H9 (cell line): ENCODE results near the gene DERA. TPM values are rescaled to one million over a fixed set of nuclear protein-coding genes. Genes with fewer than 3 reads are reported as not detected.

Experiments used
- DNase-seq: peaks from one replicate; pipeline ENCODE4 v3.0.0-alpha.2; 2017
- H2AFZ ChIP-seq: one replicate; pipeline ENCODE4 v1.6.1; 2013; ENCODE audit warnings: mild to moderate bottlenecking, low read length, control low read depth, moderate library complexity
- H2AK5ac ChIP-seq: 2 replicates; pipeline ENCODE4 v1.6.1; 2013; ENCODE audit warnings: low read length, control low read depth, mixed read lengths; ENCODE audit not compliant: insufficient read length
- H2BK120ac ChIP-seq: one replicate; pipeline ENCODE4 v1.6.1; 2013; ENCODE audit warnings: low read depth, mild to moderate bottlenecking, low read length, control low read depth, inconsistent platforms; ENCODE audit not compliant: poor library complexity, severe bottlenecking
- H2BK12ac ChIP-seq: 2 replicates; pipeline ENCODE4 v1.6.1; 2013; ENCODE audit warnings: low read length, control low read depth, mixed read lengths, low read depth; ENCODE audit not compliant: insufficient read length
- H2BK15ac ChIP-seq: 2 replicates; pipeline ENCODE4 v1.6.1; 2013; ENCODE audit warnings: low read depth, low read length, control low read depth
- H2BK20ac ChIP-seq: one replicate; pipeline ENCODE4 v1.6.1; 2013; ENCODE audit warnings: low read depth, mild to moderate bottlenecking, low read length, control low read depth, inconsistent platforms; ENCODE audit not compliant: poor library complexity, severe bottlenecking
- H2BK5ac ChIP-seq: 2 replicates; pipeline ENCODE4 v1.6.1; 2013; ENCODE audit warnings: low read length, control low read depth, mixed read lengths; ENCODE audit not compliant: insufficient read length
- H3K14ac ChIP-seq: 2 replicates; pipeline ENCODE4 v1.6.1; 2013; ENCODE audit warnings: low read length, control low read depth; ENCODE audit not compliant: insufficient read depth
- H3K18ac ChIP-seq: 2 replicates; pipeline ENCODE4 v1.6.1; 2013; ENCODE audit warnings: low read depth, mild to moderate bottlenecking, mixed read lengths, low read length, control low read depth; ENCODE audit not compliant: insufficient read length
- H3K23ac ChIP-seq: 2 replicates; pipeline ENCODE4 v1.6.1; 2013; ENCODE audit warnings: low read length, control low read depth, mixed read lengths, low read depth; ENCODE audit not compliant: insufficient read length
- H3K23me2 ChIP-seq: 2 replicates; pipeline ENCODE4 v1.6.1; 2013; ENCODE audit warnings: low read depth, mild to moderate bottlenecking, mixed read lengths, low read length, control low read depth; ENCODE audit not compliant: insufficient read length, poor library complexity, severe bottlenecking
- H3K27ac ChIP-seq: 2 replicates; pipeline ENCODE4 v1.5.1; 2013; ENCODE audit warnings: low read length, control low read depth, mixed read lengths, low read depth; ENCODE audit not compliant: insufficient read length
- H3K27me3 ChIP-seq: 2 replicates; pipeline ENCODE4 v1.6.1; 2013; ENCODE audit warnings: low read length, control low read depth, inconsistent platforms; ENCODE audit not compliant: insufficient read depth
- H3K4ac ChIP-seq: 2 replicates; pipeline ENCODE4 v1.6.1; 2013; ENCODE audit warnings: low read depth, mild to moderate bottlenecking, control low read depth, inconsistent platforms, low read length, moderate library complexity
- H3K4me1 ChIP-seq: 2 replicates; pipeline ENCODE4 v1.6.1; 2013; ENCODE audit warnings: low read length, control low read depth, inconsistent platforms; ENCODE audit not compliant: insufficient read depth
- H3K4me2 ChIP-seq: 2 replicates; pipeline ENCODE4 v1.6.1; 2013; ENCODE audit warnings: low read length, control low read depth, mixed read lengths; ENCODE audit not compliant: insufficient read length, insufficient read depth
- H3K56ac ChIP-seq: 2 replicates; pipeline ENCODE4 v1.6.1; 2013; ENCODE audit warnings: low read depth, mild to moderate bottlenecking, mixed read lengths, low read length, control low read depth; ENCODE audit not compliant: insufficient read length
- H3K79me1 ChIP-seq: 2 replicates; pipeline ENCODE4 v1.6.1; 2013; ENCODE audit warnings: low read depth, mild to moderate bottlenecking, moderate library complexity, low read length, control low read depth, inconsistent platforms; ENCODE audit not compliant: insufficient read depth, poor library complexity, severe bottlenecking
- H3K79me2 ChIP-seq: 2 replicates; pipeline ENCODE4 v1.6.1; 2013; ENCODE audit warnings: low read length, control low read depth, inconsistent platforms; ENCODE audit not compliant: insufficient read depth
- H3K9ac ChIP-seq: 2 replicates; pipeline ENCODE4 v1.6.1; 2013; ENCODE audit warnings: low read length, control low read depth, mixed read lengths; ENCODE audit not compliant: insufficient read length; ENCODE audit errors: extremely low read depth
- H3K9me3 ChIP-seq: one replicate; pipeline ENCODE4 v1.6.1; 2013; ENCODE audit warnings: low read depth, low read length, inconsistent platforms; ENCODE audit not compliant: control insufficient read depth
- H3T11ph ChIP-seq: one replicate; pipeline ENCODE4 v1.6.1; 2013; ENCODE audit warnings: mild to moderate bottlenecking, low read length, control low read depth, inconsistent platforms
- H4K20me1 ChIP-seq: one replicate; pipeline ENCODE4 v1.6.1; 2013; ENCODE audit not compliant: control insufficient read depth, insufficient read length, insufficient read depth
- H4K5ac ChIP-seq: 2 replicates; pipeline ENCODE4 v1.6.1; 2013; ENCODE audit warnings: low read depth, mild to moderate bottlenecking, mixed read lengths, low read length, control low read depth; ENCODE audit not compliant: insufficient read length
- H4K8ac ChIP-seq: replicated peaks from 2 replicates; pipeline ENCODE4 v1.6.1; 2013; ENCODE audit warnings: low read length, control low read depth, mixed read lengths, low read depth; ENCODE audit not compliant: insufficient read length
- H4K91ac ChIP-seq: 2 replicates; pipeline ENCODE4 v1.6.1; 2013; ENCODE audit warnings: low read depth, mild to moderate bottlenecking, moderate library complexity, mixed read lengths, low read length, control low read depth; ENCODE audit not compliant: insufficient read length
- H3K27ac Mint-ChIP-seq, 3 experiments: 2 replicates in 2 of 3; 3 replicates in 1 of 3; pipeline ENCODE4 v1.8.0; 2020 to 2021; ENCODE audit warnings: mixed read lengths in 3 of 3, mild to moderate bottlenecking in 1 of 3, moderate library complexity in 1 of 3
- H3K27me3 Mint-ChIP-seq: 2 replicates; pipeline ENCODE4 v1.8.0; 2021; ENCODE audit warnings: low read depth, mild to moderate bottlenecking, moderate library complexity, mixed read lengths
- H3K36me3 Mint-ChIP-seq, 3 experiments: 2 replicates in 2 of 3; 3 replicates in 1 of 3; pipeline ENCODE4 v1.8.0; 2020 to 2021; ENCODE audit warnings: low read depth in 3 of 3, mixed read lengths in 3 of 3; ENCODE audit not compliant: insufficient read depth in 1 of 3
- H3K4me1 Mint-ChIP-seq, 2 experiments: 2 replicates each; pipeline ENCODE4 v1.8.0; 2020; ENCODE audit warnings: mixed read lengths in 2 of 2
- H3K4me3 Mint-ChIP-seq, 2 experiments: 2 replicates in 1 of 2; 3 replicates in 1 of 2; pipeline ENCODE4 v1.8.0; 2020 to 2021; ENCODE audit warnings: mild to moderate bottlenecking in 2 of 2, mixed read lengths in 2 of 2, moderate library complexity in 1 of 2
- H3K9me3 Mint-ChIP-seq, 2 experiments: 2 replicates in 1 of 2; 3 replicates in 1 of 2; pipeline ENCODE4 v1.8.0; 2020; ENCODE audit warnings: mild to moderate bottlenecking in 2 of 2, mixed read lengths in 2 of 2, moderate library complexity in 1 of 2
- CTCF ChIP-seq: fragments of 200-600 bp; sonication (generic); conservative IDR thresholded peaks from 3 replicates; pipeline ENCODE4 v1.8.0; 2021; ENCODE audit warnings: antibody characterized with exemption, mild to moderate bottlenecking
- WGBS: extraction: QIAGEN DNeasy Blood & Tissue Kit; methylation state at CpG from one replicate; pipeline ENCODE4 v1.1.7; 2013; ENCODE audit warnings: missing lambda C conversion rate, low lambda C conversion rate, mixed read lengths; ENCODE audit not compliant: insufficient read length; ENCODE audit errors: extremely low coverage; 5-methylcytosine and 5-hydroxymethylcytosine counted together
- total RNA-seq: library from RNA; stranded (reverse); gene quantifications from 2 replicates; pipeline ENCODE4 v1.2.1, GENCODE V29; 2021

The DERA gene
- total RNA-seq, 1 experiment from 2014 or later: 20.9 TPM

- Histone ChIP-seq H3K23ac (no peak overlapping the region), H3K9me3 (no peaks in the 10 kb centered on the region), H3K27ac (no peak overlapping the region), H2AFZ (no peak overlapping the region), H3K4ac (no peak overlapping the region), H3K4me2 (no peak overlapping the region), H4K20me1 (no peaks in the 10 kb centered on the region), H3K9ac (no peak overlapping the region), H3K79me1 (no peaks in the 10 kb centered on the region), H3K79me2 (no peaks in the 10 kb centered on the region), H2BK20ac (no peak overlapping the region), H3K56ac (no peak overlapping the region), H3K18ac (no peak overlapping the region), H3T11ph (no peak overlapping the region), H2BK15ac (no peak overlapping the region), H3K27me3 (no peaks in the 10 kb centered on the region), H4K8ac (no peak overlapping the region), H2BK5ac (no peak overlapping the region), H2BK120ac (no peak overlapping the region), H4K5ac (no peak overlapping the region), H3K4me1 (no peaks in the 10 kb centered on the region), H4K91ac (no peak overlapping the region), H3K14ac (no peak overlapping the region), H2AK5ac (no peak overlapping the region), H3K23me2 (no peaks in the 10 kb centered on the region), H2BK12ac (no peak overlapping the region)
- H3K36me3 Mint-ChIP-seq: no peaks in the 10 kb centered on the region
- no peak for TF ChIP-seq CTCF
- DNase-seq: no peak
- H3K27ac Mint-ChIP-seq: peak overlapping the region in 1 of 3 experiments; percentile 33; a peak in 1 of 7 replicates
- H3K4me1 Mint-ChIP-seq: peaks cover 4 to 9% of the 10 kb centered on the region in 2 experiments; a peak in 3 of 4 replicates
- no CpG with 5 or more reads among the region's 4 CpGs for WGBS
- no peaks in the 10 kb centered on the region; a peak in 1 of 5 replicates for H3K9me3 Mint-ChIP-seq
- H3K4me3 Mint-ChIP-seq: no peak overlapping the region
- H3K27me3 Mint-ChIP-seq: no peaks in the 10 kb centered on the region
These were observed 44.1 kb downstream of the DERA start for GRCh38 chr12:15955281-15955680.
